DND-41 (cell line): ENCODE results near the gene CENPO.

Experiments used
- CTCF ChIP-seq: IDR thresholded peaks from 2 replicates; pipeline ENCODE4 v1.5.1; 2012; ENCODE audit warnings: borderline replicate concordance, low read length, moderate library complexity, mild to moderate bottlenecking; ENCODE audit not compliant: poor library complexity, severe bottlenecking; ENCODE audit errors: extremely low read depth
- EZH2 ChIP-seq: IDR thresholded peaks from 3 replicates; pipeline ENCODE4 v1.6.1; 2012; ENCODE audit warnings: borderline replicate concordance, low read depth, mild to moderate bottlenecking, moderate library complexity, low read length, inconsistent platforms; ENCODE audit not compliant: severe bottlenecking

- TF ChIP-seq CTCF = no peak
- no peak for TF ChIP-seq EZH2
Measured at GRCh38 chr2:24837996-24838513, 44.8 kb downstream of the CENPO start.
